ENCODE measurements around the gene COPS8.

COPS8 gene

DNA sequence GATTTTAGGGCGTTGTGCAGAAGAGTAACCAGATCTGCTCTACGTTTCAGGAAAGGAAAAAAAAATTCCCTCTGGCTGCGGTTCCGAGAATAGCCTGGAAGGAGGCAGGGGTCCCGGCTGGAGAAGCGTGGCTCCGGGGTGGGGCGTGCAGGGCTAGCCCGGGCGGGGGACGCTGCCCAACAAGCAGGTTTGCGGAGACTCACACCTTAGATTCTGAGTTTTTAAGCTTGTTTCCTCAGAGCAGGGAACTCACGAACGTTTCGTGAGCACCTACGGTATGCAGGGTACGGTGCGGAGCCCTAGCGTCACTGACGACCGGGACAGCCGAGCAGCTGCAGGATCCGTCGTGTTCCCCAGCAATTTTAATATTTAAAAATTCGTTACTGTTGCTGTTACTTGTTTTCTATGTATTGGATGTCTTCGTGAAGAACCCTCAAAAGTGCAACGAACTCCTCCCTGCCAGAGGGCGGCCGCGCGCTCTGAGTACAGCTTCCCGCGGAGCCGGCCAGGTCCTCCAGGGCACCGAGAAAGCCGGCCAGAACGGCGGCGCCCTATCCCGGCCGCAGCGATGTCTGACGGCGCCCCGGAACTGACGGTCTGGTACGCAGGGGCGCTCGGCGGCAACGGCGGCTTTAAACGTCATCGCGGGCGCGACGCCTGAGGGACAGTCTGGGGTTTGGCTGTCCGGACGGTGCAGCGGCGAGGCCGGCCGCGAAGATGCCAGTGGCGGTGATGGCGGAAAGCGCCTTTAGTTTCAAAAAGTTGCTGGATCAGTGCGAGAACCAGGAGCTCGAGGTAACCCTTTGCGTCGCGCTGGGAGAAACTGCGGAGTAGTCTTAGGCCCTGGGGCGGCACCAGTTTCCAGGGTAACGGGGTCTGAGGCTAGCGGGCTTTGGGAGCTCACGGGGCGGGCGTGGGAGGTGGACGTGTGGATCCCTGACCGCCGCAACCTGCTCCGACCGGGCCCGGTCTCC lies at the start of gene COPS8:
Gene COPS8, plus strand, starts transcription at position 642 of the 974 bp plus-strand sequence. Its CDS starts 76 bp downstream, at position 718.
- peak; percentile 90 for DNase-seq

- DNase-seq: no peak
Observed at GRCh38 chr2:237039301-237040031, 46.2 kb upstream of the COPS8 start.

- no peak for DNase-seq
Observed at GRCh38 chr2:237041231-237041630, 44.5 kb upstream of the COPS8 start.

DNA sequence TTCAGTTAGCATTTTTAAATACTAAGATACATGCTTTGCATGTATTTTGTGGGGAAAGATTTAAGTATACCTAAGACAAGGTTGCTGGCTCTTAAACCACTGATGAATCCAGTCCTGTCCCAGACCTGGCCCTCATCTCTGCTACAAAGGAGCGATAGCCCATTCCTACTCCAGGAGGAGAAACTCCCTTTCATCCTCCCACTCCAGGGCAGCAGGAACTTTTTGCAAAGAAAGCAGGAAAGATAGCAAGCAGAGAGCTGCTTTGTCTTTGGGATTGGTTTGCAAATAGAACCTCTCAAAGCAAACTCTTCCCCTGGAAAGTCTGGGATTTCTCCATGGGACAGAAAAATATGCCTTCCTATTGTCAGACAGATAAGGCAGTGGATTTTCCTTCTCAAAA lies 43.6 kb upstream of the COPS8 start:
- no peak for DNase-seq

GRCh38 chr2:237043866-237044265 lies 41.8 kb upstream of the COPS8 start:
- DNase-seq: no peak

GRCh38 chr2:237044281-237044680 lies 41.4 kb upstream of the COPS8 start:
- DNase-seq: no peak

DNA sequence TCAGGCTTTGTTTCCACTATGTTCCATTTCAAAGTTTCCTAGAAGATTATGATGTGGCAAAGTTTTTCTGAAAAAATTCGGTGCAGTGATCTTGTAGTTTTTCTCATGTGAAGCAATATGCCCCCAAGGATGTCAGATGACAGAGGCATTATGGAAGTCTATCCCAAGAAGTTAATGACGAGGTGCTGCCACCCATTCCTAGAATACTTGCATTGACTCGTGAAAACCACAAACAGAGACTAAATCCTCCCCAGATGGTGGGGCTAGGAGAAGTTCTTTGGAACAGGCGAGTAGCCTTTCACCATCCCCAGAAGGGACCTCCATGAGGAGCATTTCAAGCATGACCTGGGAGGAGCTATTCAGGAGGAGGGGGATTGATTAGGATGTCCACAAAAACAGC lies 40.2 kb upstream of the COPS8 start:
- DNase-seq: no peak

DNA sequence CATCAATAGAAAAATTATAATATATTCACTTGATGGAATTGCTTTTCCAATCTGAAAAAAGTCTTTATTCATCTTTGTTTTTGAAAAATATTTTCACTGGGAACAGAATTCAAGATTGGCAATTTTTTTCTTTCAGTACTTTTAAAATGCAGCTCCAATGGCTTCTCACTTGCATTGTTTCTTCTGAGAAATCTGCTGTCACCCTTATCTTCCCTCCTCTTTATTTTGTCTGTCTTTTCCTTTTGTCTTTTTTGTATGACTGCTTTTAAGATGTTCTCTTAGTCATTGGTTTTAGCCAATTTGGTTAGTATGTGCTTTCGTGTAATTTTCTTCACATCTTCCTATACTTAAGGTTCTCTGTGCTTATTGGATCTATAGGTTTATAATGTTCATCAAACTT lies 37.1 kb upstream of the COPS8 start:
- no peak for DNase-seq

DNA sequence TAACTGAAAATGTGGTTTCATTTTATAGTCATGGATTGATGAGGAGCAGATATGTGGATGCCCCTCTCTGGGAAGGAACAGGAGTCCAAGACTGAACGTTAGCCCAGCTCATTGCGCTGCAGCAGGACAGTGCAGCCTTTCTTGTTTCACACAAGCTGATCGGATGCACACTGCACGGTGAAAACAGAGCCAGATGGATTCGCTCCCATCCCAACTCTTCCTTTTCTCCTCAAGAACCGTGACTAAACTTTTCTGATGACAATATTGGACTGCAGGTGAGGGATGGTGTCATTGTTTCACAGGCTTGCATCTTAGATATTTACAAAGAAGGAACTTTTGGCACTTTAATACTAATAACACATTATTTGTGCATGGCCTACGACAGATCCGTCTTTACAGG lies 33.8 kb upstream of the COPS8 start:
- no peak for DNase-seq

GRCh38 chr2:237053066-237053465 lies 32.6 kb upstream of the COPS8 start:
- DNase-seq: no peak

- DNase-seq: no peak
Observed at GRCh38 chr2:237055386-237056100, 30.1 kb upstream of the COPS8 start.

- no peak for DNase-seq
Observed at GRCh38 chr2:237056287-237056875, 29.3 kb upstream of the COPS8 start.

GRCh38 chr2:237057107-237057506 lies 28.6 kb upstream of the COPS8 start:
- DNase-seq: no peak

DNA sequence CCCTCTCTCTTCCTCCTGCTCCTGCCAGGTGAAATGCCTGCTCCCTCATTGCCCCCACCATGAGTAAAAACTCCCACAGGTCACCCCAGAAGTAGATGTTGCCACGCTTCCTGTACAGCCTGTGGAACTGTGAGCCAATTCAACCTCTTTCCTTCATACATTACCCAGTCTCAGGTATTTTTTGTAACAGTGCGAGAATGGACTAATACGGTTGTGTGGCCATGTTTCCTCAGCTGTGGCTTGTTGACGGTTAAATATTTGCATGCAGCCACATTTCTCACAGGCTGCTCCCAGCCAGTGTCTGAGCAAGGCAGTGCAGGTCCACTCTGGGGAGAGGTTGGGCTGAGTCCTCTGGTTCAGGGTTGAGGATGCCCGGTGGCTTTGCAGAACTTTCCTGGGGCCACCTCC lies 27.8 kb upstream of the COPS8 start:
- no peak for DNase-seq

DNA sequence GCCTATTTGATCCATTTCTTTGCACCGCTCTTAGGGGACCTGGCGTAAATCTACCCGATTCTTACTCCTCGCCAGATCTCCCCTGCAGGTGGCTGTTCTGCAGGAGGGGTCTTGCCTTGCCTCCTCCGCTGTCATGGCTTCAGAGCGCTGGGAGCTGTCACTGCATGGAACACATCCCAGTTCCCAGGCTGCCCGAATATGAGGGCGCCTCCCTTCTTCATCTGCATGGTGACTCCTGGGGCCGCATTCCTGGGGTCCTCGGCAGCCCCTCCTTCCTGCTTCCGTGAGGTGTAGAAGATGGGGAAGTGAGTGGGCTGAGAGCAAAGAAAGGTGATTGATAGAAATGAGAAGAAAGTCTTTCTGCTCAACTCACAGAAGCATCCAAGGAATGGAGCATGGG lies 27.3 kb upstream of the COPS8 start:
- no peak for DNase-seq

GRCh38 chr2:237059155-237059875 lies 26.4 kb upstream of the COPS8 start:
- no peak for DNase-seq

- no peak for DNase-seq
Observed at GRCh38 chr2:237060534-237061312, 25.0 kb upstream of the COPS8 start.

DNA sequence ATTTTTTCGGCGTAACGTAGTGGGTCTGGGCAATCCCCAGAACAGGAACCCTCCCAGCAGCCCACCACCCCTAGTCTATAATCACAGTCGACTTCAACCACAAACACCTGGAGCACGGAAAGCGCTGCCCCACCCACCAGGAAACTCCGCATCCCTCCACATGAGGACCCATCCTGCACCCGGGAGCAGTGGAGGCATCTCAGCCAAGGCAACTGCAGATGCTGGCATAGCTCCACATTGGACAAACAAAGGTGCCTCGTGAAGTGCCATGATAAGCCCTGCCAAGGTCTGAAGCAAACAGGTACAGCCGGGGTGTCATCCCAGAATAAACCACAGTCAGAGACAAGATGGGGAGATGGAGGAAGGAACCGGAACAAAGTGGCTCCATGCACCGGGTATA lies 24.3 kb upstream of the COPS8 start:
- DNase-seq: no peak

DNA sequence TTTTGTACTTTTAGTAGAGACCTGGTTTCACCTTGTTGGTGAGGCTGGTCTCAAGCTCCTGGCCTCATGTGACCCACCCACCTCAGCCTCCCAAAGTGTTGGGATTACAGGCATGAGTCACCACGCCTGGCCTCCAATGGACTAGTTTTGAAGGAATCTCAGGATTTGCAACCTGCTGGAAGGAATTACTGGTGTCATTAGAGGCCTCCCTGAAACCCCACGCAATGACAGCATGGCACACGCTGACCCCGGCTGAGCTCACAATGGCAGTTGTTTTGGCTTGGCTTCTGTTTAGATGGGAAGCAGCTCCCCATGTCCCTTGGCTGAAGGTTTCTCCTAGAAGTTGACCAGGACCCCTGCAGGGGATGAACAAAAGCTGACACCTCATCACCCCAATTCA lies 23.1 kb upstream of the COPS8 start:
- no peak for DNase-seq

- no peak for DNase-seq
Observed at GRCh38 chr2:237064203-237065070, 21.3 kb upstream of the COPS8 start.

GRCh38 chr2:237065071-237065377 lies 20.7 kb upstream of the COPS8 start:
- DNase-seq: no peak
